Suprapubic skin (tissue), 4 donors: ENCODE results near the gene SAMD13.

Experiments
- POLR2A ChIP-seq, 2 donors: fragments of 450-650 bp; IDR thresholded peaks; one replicate each; pipeline ENCODE4 v1.6.1; 2017; ENCODE audit warnings: antibody characterized with exemption in 2 of 2, mild to moderate bottlenecking in 2 of 2, moderate library complexity in 2 of 2
- POLR2AphosphoS5 ChIP-seq, 3 donors: sonication (generic); formaldehyde crosslinking; IDR thresholded peaks; one replicate each; pipeline ENCODE4 v1.6.1; 2017; ENCODE audit warnings: antibody characterized with exemption in 3 of 3
- TF ChIP-seq, protein P1 (sequence below), 2 donors: fragments of 200-600 bp in 1 of 2; fragments of 450-650 bp in 1 of 2; sonication (generic) in 1 of 2; IDR thresholded peaks; one replicate each; pipeline ENCODE4 v1.5.1; 2016 to 2019; ENCODE audit warnings: antibody characterized with exemption in 2 of 2, mild to moderate bottlenecking in 1 of 2, moderate library complexity in 1 of 2

DNA sequence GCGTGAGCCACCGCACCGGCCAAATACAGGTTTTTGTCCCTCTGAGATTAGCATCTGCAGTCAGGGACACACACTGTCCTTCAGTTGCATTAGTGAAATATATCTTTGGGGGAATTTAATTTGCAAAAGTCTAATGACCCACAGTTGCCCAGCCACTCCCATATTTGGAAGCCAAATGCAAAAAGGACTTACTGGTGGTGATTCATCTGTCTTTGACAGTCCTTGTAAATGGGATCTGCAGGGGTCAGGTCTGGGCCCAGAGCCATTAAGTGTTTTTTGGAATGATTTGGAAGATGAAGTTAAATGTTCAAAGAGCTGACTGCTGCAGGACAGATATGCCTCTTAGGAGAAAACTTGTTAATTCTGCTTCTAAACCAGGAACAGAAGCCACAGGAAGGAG lies 52.2 kb downstream of the SAMD13 start:
- TF ChIP-seq POLR2A (IDR thresholded peaks at IDR 0.05) (no peak), POLR2AphosphoS5 (IDR thresholded peaks at IDR 0.05) (no peak)
- TF ChIP-seq, protein P1, sequence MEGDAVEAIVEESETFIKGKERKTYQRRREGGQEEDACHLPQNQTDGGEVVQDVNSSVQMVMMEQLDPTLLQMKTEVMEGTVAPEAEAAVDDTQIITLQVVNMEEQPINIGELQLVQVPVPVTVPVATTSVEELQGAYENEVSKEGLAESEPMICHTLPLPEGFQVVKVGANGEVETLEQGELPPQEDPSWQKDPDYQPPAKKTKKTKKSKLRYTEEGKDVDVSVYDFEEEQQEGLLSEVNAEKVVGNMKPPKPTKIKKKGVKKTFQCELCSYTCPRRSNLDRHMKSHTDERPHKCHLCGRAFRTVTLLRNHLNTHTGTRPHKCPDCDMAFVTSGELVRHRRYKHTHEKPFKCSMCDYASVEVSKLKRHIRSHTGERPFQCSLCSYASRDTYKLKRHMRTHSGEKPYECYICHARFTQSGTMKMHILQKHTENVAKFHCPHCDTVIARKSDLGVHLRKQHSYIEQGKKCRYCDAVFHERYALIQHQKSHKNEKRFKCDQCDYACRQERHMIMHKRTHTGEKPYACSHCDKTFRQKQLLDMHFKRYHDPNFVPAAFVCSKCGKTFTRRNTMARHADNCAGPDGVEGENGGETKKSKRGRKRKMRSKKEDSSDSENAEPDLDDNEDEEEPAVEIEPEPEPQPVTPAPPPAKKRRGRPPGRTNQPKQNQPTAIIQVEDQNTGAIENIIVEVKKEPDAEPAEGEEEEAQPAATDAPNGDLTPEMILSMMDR (IDR thresholded peaks at IDR 0.05), result no peak
